H1 (cell line): ENCODE results near the gene ATP13A3. TPM values are rescaled to one million over a fixed set of nuclear protein-coding genes. Genes with fewer than 3 reads are reported as not detected.

Experiments used
- CTCF ChIA-PET: fragments of 300-600 bp; sonication (Branson Sonifier 250); formaldehyde crosslinking; loops from one replicate; lab custom pipeline; 2021; ENCODE audit not compliant: partially characterized antibody; lab: Charles Lee
- POLR2A ChIA-PET: fragments of 300-600 bp; sonication (Branson Sonifier 250); formaldehyde crosslinking; loops from one replicate; lab custom pipeline; 2021; ENCODE audit warnings: inconsistent platforms; ENCODE audit not compliant: partially characterized antibody; lab: Charles Lee
- DNase-seq, 2 experiments: peaks; one replicate each; pipeline versions ENCODE4 v3.0.0 to v3.0.0-alpha.2; 2010 to 2022; ENCODE audit warnings: low spot score in 2 of 2, low read depth in 1 of 2, mixed read lengths in 1 of 2
- FAIRE-seq: peaks from 2 replicates; lab custom pipeline; 2011; peaks lifted over from hg19 to GRCh38; lab: Jason Lieb, UNC
- H2AFZ ChIP-seq: 2 replicates; pipeline ENCODE4 v1.8.1; 2012; ENCODE audit warnings: low read length, inconsistent platforms
- H2AK5ac ChIP-seq: 2 replicates; pipeline ENCODE4 v1.6.1; 2013; ENCODE audit warnings: low read depth, low read length
- H2BK120ac ChIP-seq: replicated peaks from 2 replicates; pipeline ENCODE3; 2013; ENCODE audit warnings: low read depth, low read length, inconsistent platforms
- H2BK12ac ChIP-seq: 2 replicates; pipeline ENCODE4 v1.6.1; 2013; ENCODE audit warnings: low read depth, low read length
- H2BK15ac ChIP-seq: 2 replicates; pipeline ENCODE4 v1.6.1; 2013; ENCODE audit warnings: low read length
- H2BK20ac ChIP-seq: 2 replicates; pipeline ENCODE4 v1.6.1; 2013; ENCODE audit warnings: low read length
- H2BK5ac ChIP-seq: 2 replicates; pipeline ENCODE4 v1.6.1; 2013; ENCODE audit warnings: low read depth, low read length
- H3K14ac ChIP-seq: 2 replicates; pipeline ENCODE4 v1.6.1; 2013; ENCODE audit warnings: inconsistent platforms; ENCODE audit not compliant: insufficient read length
- H3K18ac ChIP-seq: 2 replicates; pipeline ENCODE4 v1.6.1; 2013; ENCODE audit warnings: low read length; ENCODE audit errors: extremely low read depth
- H3K23ac ChIP-seq: 2 replicates; pipeline ENCODE4 v1.6.1; 2013; ENCODE audit warnings: inconsistent platforms; ENCODE audit not compliant: insufficient read length
- H3K23me2 ChIP-seq: 2 replicates; pipeline ENCODE4 v1.6.1; 2013; ENCODE audit warnings: low read depth, low read length
- H3K27ac ChIP-seq: 2 replicates; pipeline ENCODE4 v1.6.1; 2011; ENCODE audit warnings: low read depth, low read length, inconsistent platforms
- H3K27me3 ChIP-seq, 4 experiments: replicated peaks in 1 of 4; 1 replicate in 1 of 4; 2 replicates in 3 of 4; pipeline versions ENCODE4 v1.6.1 to v1.8.1; 2011 to 2013; ENCODE audit warnings: low read length in 3 of 4, mild to moderate bottlenecking in 3 of 4, inconsistent platforms in 2 of 4, mixed read lengths in 2 of 4, moderate library complexity in 1 of 4; ENCODE audit not compliant: control insufficient read depth in 3 of 4, insufficient read depth in 3 of 4; ENCODE audit errors: extremely low read depth in 1 of 4
- H3K36me3 ChIP-seq, 4 experiments: 2 replicates each; pipeline versions ENCODE4 v1.6.1 to v1.8.1; 2011 to 2013; ENCODE audit warnings: mild to moderate bottlenecking in 4 of 4, low read length in 3 of 4, moderate library complexity in 2 of 4, control low read depth in 1 of 4, inconsistent platforms in 1 of 4; ENCODE audit not compliant: insufficient read depth in 4 of 4, control insufficient read depth in 2 of 4
- H3K4ac ChIP-seq: replicated peaks from 2 replicates; pipeline ENCODE3; 2013; ENCODE audit warnings: low read length, low read depth, mixed read lengths, inconsistent platforms; ENCODE audit not compliant: insufficient read length
- H3K4me1 ChIP-seq, 4 experiments: replicated peaks in 1 of 4; 1 replicate in 1 of 4; 2 replicates in 3 of 4; pipeline versions ENCODE4 v1.6.1 to v1.8.1; 2011 to 2013; ENCODE audit warnings: low read length in 3 of 4, inconsistent platforms in 2 of 4, mixed read lengths in 1 of 4; ENCODE audit not compliant: insufficient read depth in 4 of 4, control insufficient read depth in 3 of 4
- H3K4me2 ChIP-seq, 2 experiments: 2 replicates each; pipeline versions ENCODE4 v1.6.1 to v1.8.1; 2011 to 2013; ENCODE audit warnings: low read depth in 2 of 2, low read length in 2 of 2, control low read depth in 1 of 2, inconsistent platforms in 1 of 2, mild to moderate bottlenecking in 1 of 2; ENCODE audit not compliant: insufficient read depth in 1 of 2
- H3K4me3 ChIP-seq, 4 experiments: fragments of 200-600, 300-600 bp in 1 of 4; sonication (generic), shearing (Covaris generic), sonication (Bioruptor Twin) in 1 of 4; 2 replicates each; pipeline versions ENCODE4 v1.5.1 to v1.8.1; 2011 to 2016; ENCODE audit warnings: low read length in 4 of 4, low read depth in 3 of 4, control low read depth in 2 of 4, inconsistent platforms in 2 of 4, mild to moderate bottlenecking in 2 of 4, mixed read lengths in 1 of 4, moderate library complexity in 1 of 4; ENCODE audit not compliant: insufficient read depth in 2 of 4; ENCODE audit errors: extremely low read depth in 1 of 4
- H3K56ac ChIP-seq: replicated peaks from 2 replicates; pipeline ENCODE3; 2013; ENCODE audit warnings: low read depth, mild to moderate bottlenecking, mixed read lengths, low read length, inconsistent platforms; ENCODE audit not compliant: insufficient read length
- H3K79me1 ChIP-seq: 2 replicates; pipeline ENCODE4 v1.6.1; 2013; ENCODE audit warnings: low read depth, low read length, control low read depth
- H3K79me2 ChIP-seq, 2 experiments: 2 replicates each; pipeline versions ENCODE4 v1.6.1 to v1.8.1; 2012 to 2013; ENCODE audit warnings: low read length in 2 of 2, mild to moderate bottlenecking in 2 of 2, inconsistent platforms in 1 of 2; ENCODE audit not compliant: insufficient read depth in 2 of 2, control insufficient read depth in 1 of 2
- H3K9ac ChIP-seq, 4 experiments: replicated peaks in 1 of 4; 1 replicate in 1 of 4; 2 replicates in 3 of 4; pipeline versions ENCODE4 v1.6.1 to v1.8.1; 2011 to 2013; ENCODE audit warnings: low read depth in 3 of 4, low read length in 3 of 4, control low read depth in 2 of 4, mild to moderate bottlenecking in 2 of 4, moderate library complexity in 2 of 4, inconsistent platforms in 1 of 4; ENCODE audit errors: extremely low read depth in 1 of 4
- H3K9me3 ChIP-seq, 2 experiments: 2 replicates each; pipeline versions ENCODE4 v1.6.1 to v1.8.1; 2012 to 2013; ENCODE audit warnings: mild to moderate bottlenecking in 2 of 2, moderate library complexity in 2 of 2, control low read depth in 1 of 2, inconsistent platforms in 1 of 2, low read depth in 1 of 2, low read length in 1 of 2, mixed read lengths in 1 of 2; ENCODE audit not compliant: insufficient read depth in 2 of 2
- H4K20me1 ChIP-seq, 2 experiments: replicated peaks in 1 of 2; 2 replicates each; pipeline versions ENCODE3 to v1.8.1; 2011 to 2013; ENCODE audit warnings: inconsistent platforms in 2 of 2, low read length in 2 of 2, mild to moderate bottlenecking in 1 of 2; ENCODE audit not compliant: insufficient read depth in 2 of 2, control insufficient read depth in 1 of 2
- H4K5ac ChIP-seq: 2 replicates; pipeline ENCODE4 v1.6.1; 2013; ENCODE audit warnings: low read length, low read depth, mixed read lengths, inconsistent platforms; ENCODE audit not compliant: insufficient read length
- H4K8ac ChIP-seq: 2 replicates; pipeline ENCODE4 v1.8.0; 2013; ENCODE audit warnings: mild to moderate bottlenecking, moderate library complexity, low read length, inconsistent platforms; ENCODE audit not compliant: insufficient read depth; ENCODE audit errors: extremely low read depth
- H4K91ac ChIP-seq: replicated peaks from 2 replicates; pipeline ENCODE3; 2013; ENCODE audit warnings: low read length, mixed read lengths, inconsistent platforms; ENCODE audit not compliant: insufficient read length
- ASH2L ChIP-seq: fragments of 200-600, 300-600 bp; sonication (generic); IDR thresholded peaks from one replicate; pipeline ENCODE4 v1.7.1; 2017; ENCODE audit warnings: low read length
- BCL11A ChIP-seq, 2 experiments: IDR thresholded peaks; one replicate each; pipeline ENCODE4 v1.6.1; 2011; ENCODE audit warnings: low read depth in 2 of 2, low read length in 2 of 2, mild to moderate bottlenecking in 2 of 2
- CBX5 ChIP-seq: fragments of 300-800, 300-1000 bp; sonication (generic); IDR thresholded peaks from 2 replicates; pipeline ENCODE4 v1.7.1; 2016; ENCODE audit warnings: antibody characterized with exemption, low read length, low read depth
- EP300 ChIP-seq, 2 experiments: IDR thresholded peaks; 1 replicate in 1 of 2; 2 replicates in 1 of 2; pipeline ENCODE4 v1.6.1; 2011 to 2012; ENCODE audit warnings: low read depth in 2 of 2, low read length in 2 of 2, mild to moderate bottlenecking in 2 of 2, borderline replicate concordance in 1 of 2, inconsistent platforms in 1 of 2, moderate library complexity in 1 of 2
- EZH2 ChIP-seq: fragments of 200-600 bp; sonication (generic); IDR thresholded peaks from 2 replicates; pipeline ENCODE4 v1.7.1; 2012; ENCODE audit warnings: low read depth, mild to moderate bottlenecking, moderate library complexity, low read length, inconsistent platforms; ENCODE audit not compliant: severe bottlenecking
- SP1 ChIP-seq: IDR thresholded peaks from 2 replicates; pipeline ENCODE4 v1.6.1; 2011; ENCODE audit warnings: low read depth, low read length
- SRF ChIP-seq: IDR thresholded peaks from 2 replicates; pipeline ENCODE4 v1.6.1; 2011; ENCODE audit warnings: mild to moderate bottlenecking, low read depth, low read length, moderate library complexity
- SUZ12 ChIP-seq: fragments of 200-600 bp; sonication (generic); IDR thresholded peaks from 2 replicates; pipeline ENCODE4 v1.6.1; 2012; ENCODE audit warnings: mild to moderate bottlenecking, inconsistent platforms, low read length, moderate library complexity, mixed read lengths
- TBP ChIP-seq: IDR thresholded peaks from 2 replicates; pipeline ENCODE4 v1.6.1; 2011; ENCODE audit warnings: low read depth, low read length, improper control_type of control experiment
- ZNF274 ChIP-seq: IDR thresholded peaks from 2 replicates; pipeline ENCODE4 v1.7.0; 2012; ENCODE audit warnings: low read length, borderline replicate concordance; ENCODE audit errors: extremely low read depth
- WGBS, 2 experiments: shearing (Covaris generic) in 1 of 2; methylation state at CpG; one replicate each; pipeline versions ENCODE4 v1.1.6 to v1.1.7; 2013 to 2015; ENCODE audit warnings: low lambda C conversion rate in 2 of 2, mixed read lengths in 2 of 2, inconsistent platforms in 1 of 2, low coverage in 1 of 2, missing lambda C conversion rate in 1 of 2; ENCODE audit not compliant: insufficient replicate concordance in 2 of 2, insufficient coverage in 1 of 2, insufficient read length in 1 of 2; ENCODE audit errors: extremely low coverage in 1 of 2, missing lambda C conversion rate in 1 of 2; 5-methylcytosine and 5-hydroxymethylcytosine counted together
- polyA plus RNA-seq, 7 experiments: library from polyadenylated mRNA; depleted of rRNA in 3 of 7; stranded (reverse) in 5 of 7; unstranded in 2 of 7; fragments of >200 nt in 5 of 7; fragments of 200-250 nt in 2 of 7; gene quantifications; 1 replicate in 5 of 7; 2 replicates in 1 of 7; 4 replicates in 1 of 7; pipeline versions ENCODE4 v1.2.1 to v1.2.3, GENCODE V29; 2011 to 2013; ENCODE audit warnings: missing spikeins in 2 of 7, mixed read lengths in 2 of 7
- total RNA-seq: library from RNA; stranded (reverse); fragmentation: NEBNext Ultra II Directional; extraction: Animal tissue kit (Norgen Biotek cat#: 25700); gene quantifications from 2 replicates; pipeline ENCODE4 v1.2.1, GENCODE V29; 2021
- TF ChIP-seq, protein P1 (sequence below), 3 experiments: IDR thresholded peaks; 1 replicate in 2 of 3; 2 replicates in 1 of 3; pipeline versions ENCODE4 v1.5.1 to v1.6.1; 2011; ENCODE audit warnings: low read length in 3 of 3, mild to moderate bottlenecking in 3 of 3, inconsistent platforms in 2 of 3, low read depth in 1 of 3, moderate library complexity in 1 of 3; ENCODE audit not compliant: insufficient read depth in 1 of 3; ENCODE audit errors: control extremely low read depth in 1 of 3

Gene ATP13A3
- total and polyA plus RNA-seq, 2 of the 8 experiments (the other 6 are each of a cell fraction or from before 2014, with no cell fraction given) = 18.6 to 92.2 TPM

GRCh38 chr3:194355379-194355778, 131.4 kb downstream of the ATP13A3 start:
- peaks cover 0 to 5% of the 10 kb centered on the region in 2 experiments for H4K20me1 ChIP-seq
- no peak overlapping the region for H2BK12ac ChIP-seq
- no peak overlapping the region for H3K18ac ChIP-seq
- H3K4me3 ChIP-seq = no peak overlapping the region
- H3K36me3 ChIP-seq = no peaks in the 10 kb centered on the region
- H4K91ac ChIP-seq = no peak overlapping the region
- H3K23me2 ChIP-seq = peaks cover 10% of the 10 kb centered on the region; the same call in 1 of the 2 replicates
- no peak overlapping the region for H2BK5ac ChIP-seq
- no peak overlapping the region for H2AFZ ChIP-seq
- H3K9me3 ChIP-seq = no peaks in the 10 kb centered on the region; a peak in 1 of 4 replicates
- no peaks in the 10 kb centered on the region for H3K79me1 ChIP-seq
- no peaks in the 10 kb centered on the region; a peak in 1 of 7 replicates for H3K27me3 ChIP-seq
- H4K5ac ChIP-seq = no peak overlapping the region
- H3K14ac ChIP-seq = no peak overlapping the region
- no peak for TF ChIP-seq TBP
- no peak for TF ChIP-seq SUZ12
- no peak for TF ChIP-seq SP1
- TF ChIP-seq ASH2L = no peak
- no peak for TF ChIP-seq EP300 (IDR thresholded peaks at IDR 0.05; ENCODE audit: borderline replicate concordance in 1 of 2, low read depth in 2 of 2, low read length in 2 of 2)
- no peak for TF ChIP-seq BCL11A (IDR thresholded peaks at IDR 0.05; ENCODE audit: low read depth in 2 of 2, low read length in 2 of 2)
- TF ChIP-seq SRF = no peak
- TF ChIP-seq CBX5 = no peak
- TF ChIP-seq, protein P1, sequence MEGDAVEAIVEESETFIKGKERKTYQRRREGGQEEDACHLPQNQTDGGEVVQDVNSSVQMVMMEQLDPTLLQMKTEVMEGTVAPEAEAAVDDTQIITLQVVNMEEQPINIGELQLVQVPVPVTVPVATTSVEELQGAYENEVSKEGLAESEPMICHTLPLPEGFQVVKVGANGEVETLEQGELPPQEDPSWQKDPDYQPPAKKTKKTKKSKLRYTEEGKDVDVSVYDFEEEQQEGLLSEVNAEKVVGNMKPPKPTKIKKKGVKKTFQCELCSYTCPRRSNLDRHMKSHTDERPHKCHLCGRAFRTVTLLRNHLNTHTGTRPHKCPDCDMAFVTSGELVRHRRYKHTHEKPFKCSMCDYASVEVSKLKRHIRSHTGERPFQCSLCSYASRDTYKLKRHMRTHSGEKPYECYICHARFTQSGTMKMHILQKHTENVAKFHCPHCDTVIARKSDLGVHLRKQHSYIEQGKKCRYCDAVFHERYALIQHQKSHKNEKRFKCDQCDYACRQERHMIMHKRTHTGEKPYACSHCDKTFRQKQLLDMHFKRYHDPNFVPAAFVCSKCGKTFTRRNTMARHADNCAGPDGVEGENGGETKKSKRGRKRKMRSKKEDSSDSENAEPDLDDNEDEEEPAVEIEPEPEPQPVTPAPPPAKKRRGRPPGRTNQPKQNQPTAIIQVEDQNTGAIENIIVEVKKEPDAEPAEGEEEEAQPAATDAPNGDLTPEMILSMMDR (IDR thresholded peaks at IDR 0.05; ENCODE audit: control extremely low read depth in 1 of 3, insufficient read depth in 1 of 3, low read depth in 1 of 3, low read length in 3 of 3) = no peak
- TF ChIP-seq EZH2 = no peak
- no peak for TF ChIP-seq ZNF274
- WGBS, 2 experiments = 83% methylated on average over 6 of the region's 7 CpGs; no CpG with 5 or more reads in 1 of the 2 experiments
- FAIRE-seq (no peak), DNase-seq (no peak)
- H3K23ac ChIP-seq = no peak overlapping the region
- ChIA-PET POLR2A (no interaction called here), CTCF (interaction anchor here (0.8 to 18.9 kb wide), 7 partner anchors 15 to 143 kb away, joined by 3 to 344 read pairs (median 3); no protein-coding TSS in a partner anchor)
- H2BK20ac ChIP-seq = no peak overlapping the region
- no peak overlapping the region for H3K4ac ChIP-seq
- no peak overlapping the region for H3K4me2 ChIP-seq
- H2AK5ac ChIP-seq = no peak overlapping the region
- H3K79me2 ChIP-seq = no peaks in the 10 kb centered on the region
- no peak overlapping the region for H2BK15ac ChIP-seq
- H3K4me1 ChIP-seq = peaks cover 0 to 3% (median 0%) of the 10 kb centered on the region in 4 experiments; a peak in 1 of 7 replicates
- no peak overlapping the region for H4K8ac ChIP-seq
- H3K27ac ChIP-seq = no peak overlapping the region
- no peak overlapping the region for H3K9ac ChIP-seq
- no peak overlapping the region for H2BK120ac ChIP-seq
- no peak overlapping the region for H3K56ac ChIP-seq
